Body of pancreas (tissue), 4 donors: ENCODE data around the gene HMX1. TPM values are rescaled to one million over a fixed set of nuclear protein-coding genes. Genes with fewer than 3 reads are reported as not detected.

Experiments used
- ATAC-seq: fragments of 150-250 bp; one replicate; pipeline ENCODE4 v1.9.1; 2016
- DNase-seq, 4 donors: peaks; one replicate each; pipeline ENCODE4 v3.0.0-alpha.2; 2019
- H3K27ac ChIP-seq, 4 donors: fragments of 200-600 bp; sonication (generic); 1 replicate in 3 of 4; 2 replicates in 1 of 4; pipeline versions ENCODE4 v1.5.1 to v1.6.1; 2016 to 2019; ENCODE audit warnings: mild to moderate bottlenecking in 1 of 4, mixed read lengths in 1 of 4, moderate library complexity in 1 of 4
- H3K27me3 ChIP-seq, 2 donors: fragments of 200-600 bp; sonication (generic); one replicate each; pipeline ENCODE4 v1.6.0; 2016; ENCODE audit warnings: mild to moderate bottlenecking in 1 of 2
- H3K36me3 ChIP-seq, 2 donors: fragments of 200-600 bp; sonication (generic); replicated peaks in 1 of 2; 2 replicates each; pipeline ENCODE4 v1.5.1; 2016; ENCODE audit warnings: low read depth in 2 of 2; ENCODE audit not compliant: insufficient read depth in 1 of 2
- H3K4me1 ChIP-seq: fragments of 200-600 bp; sonication (generic); one replicate; pipeline ENCODE4 v1.6.0; 2016
- H3K4me3 ChIP-seq, 2 donors: fragments of 200-600 bp; sonication (generic); 1 replicate in 1 of 2; 2 replicates in 1 of 2; pipeline ENCODE4 v1.5.1; 2016 to 2019
- H3K9me3 ChIP-seq, 3 donors: fragments of 200-600 bp; sonication (generic); 1 replicate in 2 of 3; 2 replicates in 1 of 3; pipeline ENCODE4 v1.5.1; 2016
- POLR2A ChIP-seq, 3 donors: fragments of 450-650 bp; IDR thresholded peaks; one replicate each; pipeline ENCODE4 v1.6.1; 2016; ENCODE audit warnings: antibody characterized with exemption in 3 of 3, mild to moderate bottlenecking in 2 of 3
- WGBS, 2 donors: methylation state at CpG; one replicate each; pipeline ENCODE4 v1.1.5; 2017; 5-methylcytosine and 5-hydroxymethylcytosine counted together
- intact Hi-C: fragments of 100-400 bp; cut with DNase I; formaldehyde crosslinking; loops from one replicate; pipeline ENCODE4 v1.15.1; 2023
- total RNA-seq, 2 donors: library from RNA; depleted of rRNA; stranded (reverse); fragments of >200 nt; gene quantifications; one replicate each; pipeline ENCODE4 v1.1.0, GENCODE V29; 2016
- TF ChIP-seq, protein P1 (sequence below), 7 experiments: fragments of 450-650 bp in 4 of 7; fragments of 200-600 bp in 3 of 7; sonication (generic) in 3 of 7; IDR thresholded peaks; one replicate each; pipeline ENCODE4 v1.5.1; 2016 to 2019; ENCODE audit warnings: antibody characterized with exemption in 7 of 7

The HMX1 gene
- total RNA-seq, 2 donors from 2014 or later = not detected

- Histone ChIP-seq H3K4me3 (no peak overlapping the region), H3K27me3 (no peaks in the 10 kb centered on the region), H3K36me3 (no peaks in the 10 kb centered on the region), H3K27ac (no peak overlapping the region), H3K4me1 (no peaks in the 10 kb centered on the region), H3K9me3 (peaks cover 0 to 6% (median 0%) of the 10 kb centered on the region in 3 donors)
- TF ChIP-seq POLR2A (IDR thresholded peaks at IDR 0.05) = no peak
- TF ChIP-seq, protein P1, sequence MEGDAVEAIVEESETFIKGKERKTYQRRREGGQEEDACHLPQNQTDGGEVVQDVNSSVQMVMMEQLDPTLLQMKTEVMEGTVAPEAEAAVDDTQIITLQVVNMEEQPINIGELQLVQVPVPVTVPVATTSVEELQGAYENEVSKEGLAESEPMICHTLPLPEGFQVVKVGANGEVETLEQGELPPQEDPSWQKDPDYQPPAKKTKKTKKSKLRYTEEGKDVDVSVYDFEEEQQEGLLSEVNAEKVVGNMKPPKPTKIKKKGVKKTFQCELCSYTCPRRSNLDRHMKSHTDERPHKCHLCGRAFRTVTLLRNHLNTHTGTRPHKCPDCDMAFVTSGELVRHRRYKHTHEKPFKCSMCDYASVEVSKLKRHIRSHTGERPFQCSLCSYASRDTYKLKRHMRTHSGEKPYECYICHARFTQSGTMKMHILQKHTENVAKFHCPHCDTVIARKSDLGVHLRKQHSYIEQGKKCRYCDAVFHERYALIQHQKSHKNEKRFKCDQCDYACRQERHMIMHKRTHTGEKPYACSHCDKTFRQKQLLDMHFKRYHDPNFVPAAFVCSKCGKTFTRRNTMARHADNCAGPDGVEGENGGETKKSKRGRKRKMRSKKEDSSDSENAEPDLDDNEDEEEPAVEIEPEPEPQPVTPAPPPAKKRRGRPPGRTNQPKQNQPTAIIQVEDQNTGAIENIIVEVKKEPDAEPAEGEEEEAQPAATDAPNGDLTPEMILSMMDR (IDR thresholded peaks at IDR 0.05) = no peak
- DNase-seq (peak in 3 of 4 donors; percentile 2 to 3 (median 2)), ATAC-seq (no peak)
- 64 to 70% methylated on average over 5 to 14 of the region's 14 CpGs for WGBS, 2 donors
- intact Hi-C loops = no loop called here
Observed at GRCh38 chr4:8840816-8841455, 30.7 kb downstream of the HMX1 start.

GRCh38 chr4:8840006-8840793 lies 31.4 kb downstream of the HMX1 start:
- no peak overlapping the region for H3K27ac ChIP-seq
- no peaks in the 10 kb centered on the region for H3K36me3 ChIP-seq
- no peak for ATAC-seq
- no peak for TF ChIP-seq POLR2A (IDR thresholded peaks at IDR 0.05)
- TF ChIP-seq, protein P1 (IDR thresholded peaks at IDR 0.05) = no peak
- H3K9me3 ChIP-seq = peaks cover 0 to 6% (median 0%) of the 10 kb centered on the region in 3 donors
- H3K4me1 ChIP-seq = no peaks in the 10 kb centered on the region
- H3K4me3 ChIP-seq = no peak overlapping the region
- 47 to 62% methylated on average over 7 to 10 of the region's 10 CpGs for WGBS, 2 donors
- peak in 3 of 4 donors; percentile 2 to 7 (median 3) for DNase-seq
- intact Hi-C loops = no loop called here
- no peaks in the 10 kb centered on the region for H3K27me3 ChIP-seq

DNA sequence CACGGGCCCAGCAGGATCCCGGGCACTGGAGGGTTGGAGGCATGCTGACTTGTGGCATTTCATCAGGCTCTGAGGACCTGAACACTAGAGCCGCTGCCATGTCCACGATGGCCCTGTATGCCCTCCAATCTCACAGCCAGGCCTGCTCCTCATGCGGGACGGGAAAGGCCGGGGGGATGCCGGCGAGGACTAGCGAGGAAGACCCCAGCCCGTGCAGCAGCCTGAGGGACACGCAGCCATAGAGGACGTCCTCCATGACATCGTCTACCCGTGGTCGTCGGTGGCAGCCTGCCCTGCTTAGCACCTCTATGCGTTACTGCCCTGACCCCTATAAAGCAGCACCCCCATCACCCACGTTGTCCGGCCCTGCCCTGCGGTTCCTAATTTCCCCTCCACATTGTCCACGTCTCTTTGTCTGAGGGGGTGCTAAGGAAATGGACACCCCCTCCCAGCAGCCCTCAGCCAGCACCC lies 32.6 kb downstream of the HMX1 start:
- 63 to 75% methylated on average over 14 to 20 of the region's 22 CpGs for WGBS, 2 donors
- ATAC-seq (no peak), DNase-seq (peak in 2 of 4 donors; percentile 3 to 8)
- Histone ChIP-seq H3K36me3 (no peaks in the 10 kb centered on the region), H3K27ac (no peak overlapping the region), H3K4me3 (no peak overlapping the region), H3K27me3 (no peaks in the 10 kb centered on the region), H3K9me3 (peaks cover 0 to 6% (median 0%) of the 10 kb centered on the region in 3 donors), H3K4me1 (no peaks in the 10 kb centered on the region)
- intact Hi-C loops = no loop called here
- no peak for TF ChIP-seq POLR2A (IDR thresholded peaks at IDR 0.05)
- TF ChIP-seq, protein P1 (IDR thresholded peaks at IDR 0.05) = no peak

DNA sequence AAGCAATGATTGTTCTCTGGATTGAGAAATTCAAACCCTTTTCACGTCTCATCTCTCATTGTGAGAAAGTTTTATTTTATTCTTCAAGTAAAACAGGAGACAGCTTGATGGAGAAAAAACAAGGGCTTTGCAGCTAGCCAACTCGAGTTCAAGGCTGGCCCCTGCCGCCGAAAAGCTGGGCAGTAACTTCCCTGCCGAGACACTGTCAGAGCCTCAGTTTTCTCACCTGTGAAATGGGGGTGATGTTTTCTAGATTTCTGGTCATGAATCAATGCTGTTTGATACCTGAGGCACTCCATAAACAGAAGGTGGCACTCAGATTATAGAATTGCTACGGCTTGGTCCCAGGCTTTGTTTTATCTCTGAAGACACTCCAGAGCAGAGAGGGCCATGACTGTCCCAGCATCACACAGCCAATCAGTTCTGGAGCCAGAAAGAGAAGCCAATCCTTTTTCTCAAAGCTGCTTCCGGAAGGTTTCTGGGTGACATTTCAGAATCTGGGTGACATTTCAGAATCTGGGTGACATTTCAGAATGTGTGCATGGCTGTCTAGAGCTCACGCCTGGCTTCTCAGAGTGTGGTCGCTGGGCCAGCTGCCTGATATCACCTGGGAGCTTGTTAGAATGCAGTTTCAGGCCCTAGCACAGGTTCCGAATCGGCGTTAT lies 33.2 kb downstream of the HMX1 start:
- intact Hi-C loops = no loop called here
- WGBS, 2 donors = 60% methylated on average over 8 to 12 of the region's 12 CpGs

More for the DNA sequence above, 33.2 kb downstream of the HMX1 start:
- Histone ChIP-seq H3K27ac (no peak overlapping the region), H3K9me3 (peaks cover 0 to under 1% (median 0%) of the 10 kb centered on the region in 3 donors), H3K27me3 (no peaks in the 10 kb centered on the region), H3K4me1 (no peaks in the 10 kb centered on the region), H3K36me3 (no peaks in the 10 kb centered on the region), H3K4me3 (no peak overlapping the region)
- TF ChIP-seq, protein P1 (IDR thresholded peaks at IDR 0.05) = no peak
- TF ChIP-seq POLR2A (IDR thresholded peaks at IDR 0.05) = no peak
- peak in 1 of 4 donors; percentile 0 for DNase-seq
- no peak for ATAC-seq
